Psoas muscle (tissue), 8 donors: ENCODE data around the gene C12orf75. TPM values are rescaled to one million over a fixed set of nuclear protein-coding genes. Genes with fewer than 3 reads are reported as not detected.

Source experiments
- ATAC-seq, 4 donors: fragments of 200-7000 bp; cut with Tn5 transposase; one replicate each; pipeline ENCODE4 v1.9.1; 2020; ENCODE audit warnings: moderate library complexity in 3 of 4, mild to moderate bottlenecking in 2 of 4
- DNase-seq, 2 donors: peaks; one replicate each; pipeline ENCODE4 v3.0.0-alpha.2; 2020
- H3K27ac ChIP-seq: fragments of 200-600 bp; one replicate; pipeline ENCODE4 v1.8.0; 2022
- H3K27me3 ChIP-seq, 3 donors: fragments of 200-600 bp in 1 of 3; one replicate each; pipeline versions ENCODE4 v1.6.1 to v1.8.0; 2013 to 2022; ENCODE audit warnings: low read length in 2 of 3, mild to moderate bottlenecking in 2 of 3, moderate library complexity in 1 of 3; ENCODE audit not compliant: insufficient read depth in 3 of 3
- H3K36me3 ChIP-seq, 2 donors: fragments of 200-600 bp in 1 of 2; one replicate each; pipeline versions ENCODE4 v1.6.1 to v1.8.0; 2013 to 2022; ENCODE audit warnings: low read depth in 1 of 2, mild to moderate bottlenecking in 1 of 2, moderate library complexity in 1 of 2; ENCODE audit not compliant: insufficient read depth in 1 of 2
- H3K4me1 ChIP-seq: fragments of 200-600 bp; one replicate; pipeline ENCODE4 v1.8.0; 2022
- H3K4me3 ChIP-seq: fragments of 200-600 bp; one replicate; pipeline ENCODE4 v1.8.0; 2022; ENCODE audit warnings: mild to moderate bottlenecking
- H3K9me3 ChIP-seq: fragments of 200-600 bp; one replicate; pipeline ENCODE4 v1.8.0; 2022
- CTCF ChIP-seq: fragments of 200-600 bp; IDR thresholded peaks from one replicate; pipeline ENCODE4 v1.8.0; 2022; ENCODE audit warnings: antibody characterized with exemption
- WGBS, 3 donors: extraction: QIAGEN DNeasy Blood & Tissue Kit; methylation state at CpG; one replicate each; pipeline versions ENCODE4 v1.1.6 to v1.1.7; 2013; 5-methylcytosine and 5-hydroxymethylcytosine counted together
- intact Hi-C, 2 donors: fragments of 100-400 bp; cut with DNase I; formaldehyde crosslinking; loops; one replicate each; pipeline versions ENCODE4 v1.11.0 to v1.14.2; 2022
- polyA plus RNA-seq, 3 donors: library from polyadenylated mRNA; stranded (reverse); fragments of 200-250 nt; gene quantifications; one replicate each; pipeline ENCODE4 v1.2.3, GENCODE V29; 2013
- total RNA-seq, 4 donors: library from RNA; stranded (reverse); fragmentation: NEBNext Ultra II Directional in 2 of 4; extraction: Animal tissue kit (Norgen Biotek cat#: 25700) in 2 of 4; gene quantifications; one replicate each; pipeline versions ENCODE4 v1.2.1 to v1.2.4, GENCODE V29; 2021 to 2023
- donor health status: healthy with polysubstance abuse.
- donor health status: DM: no; HTN: no; CAD: no; lungs with moderate emphysema.
- donor health status: Bipolar disorder and iron deficiency.
- donor health status: healthy.
- donor health status: DM: yes; HTN: yes; CAD: no.
- donor health status: DM: no; HTN: no; CAD: no.
- donor health status: DM: no; HTN: no; CAD: no.
- donor health status: DM: yes; HTN: yes; CAD: no.

Gene C12orf75
- total and polyA plus RNA-seq, 7 donors: 25.6 to 228 (median 76.5) TPM

GRCh38 chr12:105287408-105287807 lies 43.1 kb upstream of the C12orf75 start:
- DNase-seq (no peak), ATAC-seq (no peak)
- TF ChIP-seq CTCF: no peak
- H3K27me3 ChIP-seq: peaks cover 0 to 3% (median 0%) of the 10 kb centered on the region in 3 donors
- no peaks in the 10 kb centered on the region for H3K9me3 ChIP-seq
- no peak overlapping the region for H3K4me3 ChIP-seq
- 87 to 89% (median 88%) methylated on average over 1 of the region's 1 CpG for WGBS, 3 donors
- intact Hi-C loops: no loop called here
- no peaks in the 10 kb centered on the region for H3K36me3 ChIP-seq
- no peak overlapping the region for H3K27ac ChIP-seq
- H3K4me1 ChIP-seq: no peaks in the 10 kb centered on the region

GRCh38 chr12:105288311-105288996 lies 42.0 kb upstream of the C12orf75 start:
- no peak overlapping the region for H3K4me3 ChIP-seq
- no peak overlapping the region for H3K27ac ChIP-seq
- intact Hi-C loops: no loop called here
- ATAC-seq: no peak
- H3K4me1 ChIP-seq: no peaks in the 10 kb centered on the region
- WGBS, 3 donors: 70 to 72% (median 72%) methylated on average over 3 of the region's 3 CpGs
- H3K9me3 ChIP-seq: no peaks in the 10 kb centered on the region
- H3K27me3 ChIP-seq: peaks cover 0 to 3% (median 0%) of the 10 kb centered on the region in 3 donors
- H3K36me3 ChIP-seq: no peaks in the 10 kb centered on the region
- no peak for TF ChIP-seq CTCF
- DNase-seq: no peak

- no peak for TF ChIP-seq CTCF
- Histone ChIP-seq H3K4me3 (no peak overlapping the region), H3K36me3 (no peaks in the 10 kb centered on the region), H3K27me3 (peaks cover 0 to under 1% (median 0%) of the 10 kb centered on the region in 3 donors), H3K27ac (no peak overlapping the region), H3K4me1 (no peaks in the 10 kb centered on the region), H3K9me3 (no peaks in the 10 kb centered on the region)
- DNase-seq (no peak), ATAC-seq (no peak)
- intact Hi-C loops: no loop called here
- 76 to 80% (median 78%) methylated on average over 6 of the region's 6 CpGs for WGBS, 3 donors
These were observed 41.2 kb upstream of the C12orf75 start for GRCh38 chr12:105289114-105289904.

- Histone ChIP-seq H3K4me3 (no peak overlapping the region), H3K27ac (no peak overlapping the region), H3K4me1 (no peaks in the 10 kb centered on the region), H3K27me3 (no peaks in the 10 kb centered on the region), H3K36me3 (no peaks in the 10 kb centered on the region), H3K9me3 (no peaks in the 10 kb centered on the region)
- intact Hi-C loops: no loop called here
- DNase-seq (no peak), ATAC-seq (no peak)
- WGBS, 3 donors: 70 to 86% (median 81%) methylated on average over 2 of the region's 2 CpGs
- TF ChIP-seq CTCF: no peak
These were observed 39.0 kb upstream of the C12orf75 start for GRCh38 chr12:105291531-105291930.
